GM12878 (cell line): Measurements from ENCODE around the gene IRS1.

ENCODE experiments used
- ATF7 ChIP-seq: fragments of 450-650 bp; IDR thresholded peaks from 2 replicates; pipeline ENCODE4 v1.6.1; 2016; ENCODE audit warnings: low read depth, mild to moderate bottlenecking
- CTCF ChIP-seq, 3 experiments: IDR thresholded peaks in 2 of 3; conservative IDR thresholded peaks in 1 of 3; 2 replicates each; pipeline ENCODE4 v1.5.1; 2011; ENCODE audit warnings: low read depth in 3 of 3, low read length in 3 of 3, mild to moderate bottlenecking in 3 of 3, control low read depth in 2 of 3, moderate library complexity in 2 of 3, inconsistent platforms in 1 of 3, mixed read lengths in 1 of 3; ENCODE audit not compliant: control insufficient read depth in 2 of 3, insufficient read depth in 1 of 3; ENCODE audit errors: extremely low read depth in 1 of 3
- EP300 ChIP-seq, 2 experiments: fragments of 150-350 bp in 1 of 2; IDR thresholded peaks; 2 replicates each; pipeline ENCODE4 v1.6.1; 2011 to 2012; ENCODE audit warnings: low read depth in 2 of 2, low read length in 2 of 2, borderline replicate concordance in 1 of 2, improper control_type of control experiment in 1 of 2, inconsistent platforms in 1 of 2; ENCODE audit not compliant: control insufficient read depth in 1 of 2
- HDAC2 ChIP-seq: fragments of 200-600 bp; sonication (generic); IDR thresholded peaks from 2 replicates; pipeline ENCODE4 v1.6.1; 2017
- POLR2A ChIP-seq: IDR thresholded peaks from 2 replicates; pipeline ENCODE4 v1.6.1; 2011; ENCODE audit warnings: low read depth, mild to moderate bottlenecking, low read length
- POLR2AphosphoS2 ChIP-seq: IDR thresholded peaks from 2 replicates; pipeline ENCODE4 v1.6.1; 2011; ENCODE audit warnings: low read depth, mild to moderate bottlenecking, low read length, improper control_type of control experiment, moderate library complexity
- POLR2AphosphoS5 ChIP-seq: IDR thresholded peaks from 2 replicates; pipeline ENCODE4 v1.6.1; 2011; ENCODE audit warnings: mild to moderate bottlenecking, low read length, inconsistent platforms
- RBBP5 ChIP-seq: fragments of 200-600 bp; sonication (generic); conservative IDR thresholded peaks from 2 replicates; pipeline ENCODE4 v1.6.1; 2016
- RFX5 ChIP-seq: IDR thresholded peaks from 2 replicates; pipeline ENCODE4 v1.6.1; 2011; ENCODE audit warnings: low read depth, low read length, improper control_type of control experiment
- SKIL ChIP-seq: fragments of 450-650 bp; IDR thresholded peaks from 2 replicates; pipeline ENCODE4 v1.6.1; 2017; ENCODE audit warnings: mild to moderate bottlenecking, low read depth, inconsistent platforms; ENCODE audit not compliant: poor library complexity, severe bottlenecking
- SMC3 ChIP-seq: IDR thresholded peaks from 2 replicates; pipeline ENCODE4 v1.6.1; 2011; ENCODE audit warnings: low read length, improper control_type of control experiment, borderline replicate concordance
- ZSCAN29 ChIP-seq: fragments of 450-650 bp; IDR thresholded peaks from 2 replicates; pipeline ENCODE4 v1.6.1; 2017; ENCODE audit warnings: mild to moderate bottlenecking, moderate library complexity
- ZZZ3 ChIP-seq: IDR thresholded peaks from 2 replicates; pipeline ENCODE4 v1.6.1; 2011; ENCODE audit warnings: low read depth; ENCODE audit not compliant: control insufficient read depth, insufficient read length

GRCh38 chr2:226758921-226759640 lies 40.5 kb downstream of the IRS1 start:
- TF ChIP-seq ZSCAN29, result no peak
- TF ChIP-seq CTCF (IDR thresholded peaks at IDR 0.05 in 2 of 3, conservative IDR thresholded peaks at IDR 0.05 in 1 of 3; ENCODE audit: control insufficient read depth in 2 of 3, extremely low read depth in 1 of 3, insufficient read depth in 1 of 3, low read depth in 3 of 3, low read length in 3 of 3), result no peak
- TF ChIP-seq SMC3, result no peak
- TF ChIP-seq HDAC2, result no peak
- no peak for TF ChIP-seq POLR2AphosphoS5
- TF ChIP-seq POLR2AphosphoS2, result no peak
- TF ChIP-seq POLR2A, result no peak
- no peak for TF ChIP-seq EP300 (IDR thresholded peaks at IDR 0.05; ENCODE audit: borderline replicate concordance in 1 of 2, control insufficient read depth in 1 of 2, low read depth in 2 of 2, low read length in 2 of 2)
- no peak for TF ChIP-seq RFX5
- TF ChIP-seq ATF7, result no peak
- no peak for TF ChIP-seq SKIL
- TF ChIP-seq RBBP5, result no peak
- TF ChIP-seq ZZZ3, result no peak
